Ishikawa (cell line): ENCODE data around the gene CCNE1.

Experiments
- CEBPB ChIP-seq: IDR thresholded peaks from 2 replicates; pipeline ENCODE4 v1.6.1; 2012
- CREB1 ChIP-seq: IDR thresholded peaks from 2 replicates; pipeline ENCODE4 v1.6.1; 2012; ENCODE audit warnings: low read depth
- EGR1 ChIP-seq: IDR thresholded peaks from 2 replicates; pipeline ENCODE4 v1.6.1; 2012
- FOXM1 ChIP-seq: IDR thresholded peaks from 2 replicates; pipeline ENCODE4 v1.6.1; 2012; ENCODE audit warnings: low read depth, borderline replicate concordance
- MAX ChIP-seq: IDR thresholded peaks from 2 replicates; pipeline ENCODE4 v1.6.1; 2012
- RAD21 ChIP-seq: IDR thresholded peaks from 2 replicates; pipeline ENCODE4 v1.6.1; 2012; ENCODE audit warnings: low read depth
- TAF1 ChIP-seq: IDR thresholded peaks from 2 replicates; pipeline ENCODE4 v1.6.1; 2012; ENCODE audit warnings: low read depth, mild to moderate bottlenecking
- TEAD4 ChIP-seq: IDR thresholded peaks from 2 replicates; pipeline ENCODE4 v1.6.1; 2012
- YY1 ChIP-seq: IDR thresholded peaks from 2 replicates; pipeline ENCODE4 v1.6.1; 2012; ENCODE audit warnings: low read depth
- ZBTB7A ChIP-seq: IDR thresholded peaks from 2 replicates; pipeline ENCODE4 v1.6.1; 2012; ENCODE audit warnings: low read depth
- TF ChIP-seq, protein P1 (sequence below): IDR thresholded peaks from 2 replicates; pipeline ENCODE4 v1.6.1; 2012; ENCODE audit warnings: low read depth, mild to moderate bottlenecking

- TF ChIP-seq EGR1 (peak; percentile 56; the same call in 1 of the 2 replicates), YY1 (no peak), TEAD4 (no peak), CEBPB (no peak), CREB1 (no peak), FOXM1 (no peak), RAD21 (no peak), MAX (no peak), ZBTB7A (no peak), TAF1 (peak; percentile 16; the same call in 1 of the 2 replicates)
- TF ChIP-seq, protein P1, sequence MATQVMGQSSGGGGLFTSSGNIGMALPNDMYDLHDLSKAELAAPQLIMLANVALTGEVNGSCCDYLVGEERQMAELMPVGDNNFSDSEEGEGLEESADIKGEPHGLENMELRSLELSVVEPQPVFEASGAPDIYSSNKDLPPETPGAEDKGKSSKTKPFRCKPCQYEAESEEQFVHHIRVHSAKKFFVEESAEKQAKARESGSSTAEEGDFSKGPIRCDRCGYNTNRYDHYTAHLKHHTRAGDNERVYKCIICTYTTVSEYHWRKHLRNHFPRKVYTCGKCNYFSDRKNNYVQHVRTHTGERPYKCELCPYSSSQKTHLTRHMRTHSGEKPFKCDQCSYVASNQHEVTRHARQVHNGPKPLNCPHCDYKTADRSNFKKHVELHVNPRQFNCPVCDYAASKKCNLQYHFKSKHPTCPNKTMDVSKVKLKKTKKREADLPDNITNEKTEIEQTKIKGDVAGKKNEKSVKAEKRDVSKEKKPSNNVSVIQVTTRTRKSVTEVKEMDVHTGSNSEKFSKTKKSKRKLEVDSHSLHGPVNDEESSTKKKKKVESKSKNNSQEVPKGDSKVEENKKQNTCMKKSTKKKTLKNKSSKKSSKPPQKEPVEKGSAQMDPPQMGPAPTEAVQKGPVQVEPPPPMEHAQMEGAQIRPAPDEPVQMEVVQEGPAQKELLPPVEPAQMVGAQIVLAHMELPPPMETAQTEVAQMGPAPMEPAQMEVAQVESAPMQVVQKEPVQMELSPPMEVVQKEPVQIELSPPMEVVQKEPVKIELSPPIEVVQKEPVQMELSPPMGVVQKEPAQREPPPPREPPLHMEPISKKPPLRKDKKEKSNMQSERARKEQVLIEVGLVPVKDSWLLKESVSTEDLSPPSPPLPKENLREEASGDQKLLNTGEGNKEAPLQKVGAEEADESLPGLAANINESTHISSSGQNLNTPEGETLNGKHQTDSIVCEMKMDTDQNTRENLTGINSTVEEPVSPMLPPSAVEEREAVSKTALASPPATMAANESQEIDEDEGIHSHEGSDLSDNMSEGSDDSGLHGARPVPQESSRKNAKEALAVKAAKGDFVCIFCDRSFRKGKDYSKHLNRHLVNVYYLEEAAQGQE = no peak
These were observed 33.9 kb downstream of the CCNE1 start for GRCh38 chr19:29845574-29846176.
